Sigmoid colon (tissue), 7 donors: Measurements from ENCODE around the gene SLC16A11. TPM values are rescaled to one million over a fixed set of nuclear protein-coding genes. Genes with fewer than 3 reads are reported as not detected.

Source experiments
- DNase-seq: peaks from one replicate; pipeline ENCODE4 v3.0.0-alpha.2; 2019
- H3K27ac ChIP-seq, 4 donors: fragments of 200-600 bp; sonication (generic); one replicate each; pipeline ENCODE4 v1.5.1; 2016 to 2019; ENCODE audit warnings: mild to moderate bottlenecking in 1 of 4
- H3K27me3 ChIP-seq, 3 donors: fragments of 200-600 bp; sonication (generic); one replicate each; pipeline ENCODE4 v1.5.1; 2019; ENCODE audit warnings: mild to moderate bottlenecking in 1 of 3
- H3K36me3 ChIP-seq, 4 donors: fragments of 200-600 bp; sonication (generic); one replicate each; pipeline ENCODE4 v1.5.1; 2016 to 2019
- H3K4me1 ChIP-seq, 4 donors: fragments of 200-600 bp; sonication (generic); one replicate each; pipeline ENCODE4 v1.5.1; 2017 to 2019
- H3K4me3 ChIP-seq, 4 donors: fragments of 200-600 bp; sonication (generic); one replicate each; pipeline ENCODE4 v1.5.1; 2017 to 2019; ENCODE audit warnings: mild to moderate bottlenecking in 2 of 4, moderate library complexity in 1 of 4
- H3K9me3 ChIP-seq, 4 donors: fragments of 200-600 bp in 3 of 4; sonication (generic) in 3 of 4; one replicate each; pipeline versions ENCODE4 v1.5.1 to v1.6.1; 2013 to 2019
- CTCF ChIP-seq, 4 experiments: fragments of 450-650 bp in 3 of 4; fragments of 200-600 bp in 1 of 4; IDR thresholded peaks; one replicate each; pipeline ENCODE4 v1.5.1; 2016 to 2019; ENCODE audit warnings: antibody characterized with exemption in 4 of 4, mild to moderate bottlenecking in 3 of 4, moderate library complexity in 2 of 4
- EP300 ChIP-seq, 4 donors: sonication (generic); formaldehyde crosslinking; IDR thresholded peaks; one replicate each; pipeline ENCODE4 v1.6.1; 2017; ENCODE audit warnings: antibody characterized with exemption in 4 of 4
- POLR2A ChIP-seq, 2 donors: fragments of 450-650 bp; IDR thresholded peaks; one replicate each; pipeline ENCODE4 v1.6.1; 2016; ENCODE audit warnings: antibody characterized with exemption in 2 of 2, mild to moderate bottlenecking in 2 of 2, moderate library complexity in 2 of 2
- POLR2AphosphoS5 ChIP-seq, 4 donors: sonication (generic); formaldehyde crosslinking; IDR thresholded peaks; one replicate each; pipeline ENCODE4 v1.6.1; 2017; ENCODE audit warnings: antibody characterized with exemption in 4 of 4
- WGBS, 2 donors: extraction: QIAGEN DNeasy Blood & Tissue Kit; methylation state at CpG; one replicate each; pipeline ENCODE4 v1.1.7; 2013; 5-methylcytosine and 5-hydroxymethylcytosine counted together
- intact Hi-C: fragments of 100-400 bp; cut with DNase I; formaldehyde crosslinking; loops from one replicate; pipeline ENCODE4 v1.15.1; 2023
- polyA plus RNA-seq, 3 donors: library from polyadenylated mRNA; stranded (reverse); fragments of 200-250 nt; gene quantifications; one replicate each; pipeline ENCODE4 v1.2.3, GENCODE V29; 2013
- total RNA-seq, 4 donors: library from RNA; depleted of rRNA; stranded (reverse); fragments of >200 nt; gene quantifications; one replicate each; pipeline ENCODE4 v1.1.0, GENCODE V29; 2016
- donor health status: healthy with polysubstance abuse.
- donor health status: Bipolar disorder and iron deficiency.
- donor health status: healthy.

The SLC16A11 gene
- total and polyA plus RNA-seq, 7 donors: 0.33 to 2.4 (median 0.45) TPM; not detected in 3

- no peak for TF ChIP-seq POLR2AphosphoS5 (IDR thresholded peaks at IDR 0.05)
- TF ChIP-seq POLR2A (IDR thresholded peaks at IDR 0.05): no peak
- TF ChIP-seq CTCF (IDR thresholded peaks at IDR 0.05): no peak
- Histone ChIP-seq H3K36me3 (peaks cover 0 to 12% (median 5%) of the 10 kb centered on the region in 4 donors), H3K4me3 (peak overlapping the region in 1 of 4 donors; percentile 73), H3K4me1 (peaks cover 0 to 66% (median 59%) of the 10 kb centered on the region in 4 donors), H3K9me3 (no peaks in the 10 kb centered on the region), H3K27me3 (peaks cover 1 to 10% (median 5%) of the 10 kb centered on the region in 3 donors), H3K27ac (peak overlapping the region; percentile 88 to 98 (median 96))
- intact Hi-C loops: no loop called here
- no peak for DNase-seq
- 87 to 91% methylated on average over 20 of the region's 20 CpGs for WGBS, 2 donors
Observed at GRCh38 chr17:7016886-7017826, 26.7 kb downstream of the SLC16A11 start.

- H3K4me3 ChIP-seq: no peak overlapping the region
- H3K4me1 ChIP-seq: peaks cover 0 to 64% (median 55%) of the 10 kb centered on the region in 4 donors
- H3K9me3 ChIP-seq: no peaks in the 10 kb centered on the region
- DNase-seq: no peak
- H3K27me3 ChIP-seq: peaks cover 0 to 2% (median 0%) of the 10 kb centered on the region in 3 donors
- H3K36me3 ChIP-seq: peaks cover 0 to 12% (median 5%) of the 10 kb centered on the region in 4 donors
- peak overlapping the region; percentile 88 to 98 (median 96) for H3K27ac ChIP-seq
- 84 to 92% methylated on average over 3 of the region's 3 CpGs for WGBS, 2 donors
- intact Hi-C loops: no loop called here
- TF ChIP-seq EP300 (IDR thresholded peaks at IDR 0.05) (no peak), POLR2AphosphoS5 (IDR thresholded peaks at IDR 0.05) (no peak), POLR2A (IDR thresholded peaks at IDR 0.05) (no peak), CTCF (IDR thresholded peaks at IDR 0.05) (no peak)
Observed at GRCh38 chr17:7016418-7016817, 27.5 kb downstream of the SLC16A11 start.

- peak overlapping the region; percentile 96 to 98 (median 96) for H3K27ac ChIP-seq
- H3K4me1 ChIP-seq: peaks cover 0 to 74% (median 62%) of the 10 kb centered on the region in 4 donors
- H3K27me3 ChIP-seq: no peaks in the 10 kb centered on the region
- H3K36me3 ChIP-seq: peaks cover 0 to 12% (median 5%) of the 10 kb centered on the region in 4 donors
- TF ChIP-seq EP300 (IDR thresholded peaks at IDR 0.05) (no peak), POLR2AphosphoS5 (IDR thresholded peaks at IDR 0.05) (peak; percentile 85 to 92 (median 88)), CTCF (IDR thresholded peaks at IDR 0.05) (no peak), POLR2A (IDR thresholded peaks at IDR 0.05) (peak; percentile 65)
- intact Hi-C loops: loop anchor here (5.0 kb wide), 1 partner anchor 363 kb away; the partner anchor contains the start of genes C17orf100 and MED31
- WGBS, 2 donors: 12 to 20% methylated on average over 56 of the region's 56 CpGs
- no peak for DNase-seq
- peak overlapping the region; percentile 75 to 86 (median 86) for H3K4me3 ChIP-seq
- no peaks in the 10 kb centered on the region for H3K9me3 ChIP-seq
Observed at GRCh38 chr17:7014995-7015958, 28.6 kb downstream of the SLC16A11 start.

- WGBS, 2 donors: 0 to 1% methylated on average over 75 of the region's 75 CpGs
- peaks cover 0 to 12% (median 5%) of the 10 kb centered on the region in 4 donors for H3K36me3 ChIP-seq
- no peaks in the 10 kb centered on the region for H3K27me3 ChIP-seq
- H3K4me3 ChIP-seq: peak overlapping the region; percentile 75 to 86 (median 86)
- DNase-seq: peak; percentile 99
- H3K4me1 ChIP-seq: peaks cover 0 to 72% (median 67%) of the 10 kb centered on the region in 4 donors
- intact Hi-C loops: loop anchor here (5.0 kb wide), 1 partner anchor 362 kb away; the partner anchor contains the start of genes C17orf100 and MED31
- peak; percentile 71 to 92 for TF ChIP-seq POLR2A (IDR thresholded peaks at IDR 0.05)
- TF ChIP-seq EP300 (IDR thresholded peaks at IDR 0.05): peak in 1 of 4 donors; percentile 30
- TF ChIP-seq CTCF (IDR thresholded peaks at IDR 0.05): peak in 2 of 4 experiments; percentile 35 to 87
- peak; percentile 91 to 96 (median 96) for TF ChIP-seq POLR2AphosphoS5 (IDR thresholded peaks at IDR 0.05)
- H3K9me3 ChIP-seq: no peaks in the 10 kb centered on the region
- peak overlapping the region; percentile 96 to 98 (median 96) for H3K27ac ChIP-seq
Observed at GRCh38 chr17:7014261-7014994, 29.5 kb downstream of the SLC16A11 start.
